GM21528 (cell line): Measurements from ENCODE around the gene MTRR.

Experiments
- ATAC-seq: cut with Tn5 transposase; IDR thresholded peaks from one replicate; pipeline ENCODE4 v1.9.1; 2021; ENCODE audit warnings: mild to moderate bottlenecking, moderate library complexity; ENCODE audit not compliant: unreplicated experiment, low FRiP score

MTRR gene

GRCh38 chr5:7894439-7894838 is 25.5 kb downstream of the MTRR start:
- ATAC-seq, result no peak

- peak; percentile 98 for ATAC-seq
Measured at GRCh38 chr5:7894860-7895259, 25.9 kb downstream of the MTRR start.

GRCh38 chr5:7897014-7897600 is 28.2 kb downstream of the MTRR start:
- no peak for ATAC-seq

- ATAC-seq, result no peak
Measured at GRCh38 chr5:7902201-7902600, 33.3 kb downstream of the MTRR start.

- no peak for ATAC-seq
Measured at GRCh38 chr5:7902666-7903625, 34.0 kb downstream of the MTRR start.

GRCh38 chr5:7904170-7904569 is 35.2 kb downstream of the MTRR start:
- ATAC-seq, result no peak

GRCh38 chr5:7907612-7908011 is 38.7 kb downstream of the MTRR start:
- ATAC-seq, result no peak

- ATAC-seq, result no peak
Measured at GRCh38 chr5:7908317-7908716, 39.4 kb downstream of the MTRR start.

GRCh38 chr5:7910738-7911428 is 41.9 kb downstream of the MTRR start:
- ATAC-seq, result peak; percentile 71

- peak; percentile 8 for ATAC-seq
Measured at GRCh38 chr5:7911429-7911771, 42.5 kb downstream of the MTRR start.

GRCh38 chr5:7916171-7916804 is 47.3 kb downstream of the MTRR start:
- ATAC-seq, result no peak

- no peak for ATAC-seq
Measured at GRCh38 chr5:7917130-7918123, 48.5 kb downstream of the MTRR start.

GRCh38 chr5:7925961-7926695 is 57.2 kb downstream of the MTRR start:
- ATAC-seq, result no peak

GRCh38 chr5:7926720-7927119 is 57.8 kb downstream of the MTRR start:
- no peak for ATAC-seq

GRCh38 chr5:7927466-7928375 is 58.8 kb downstream of the MTRR start:
- peak; percentile 85 for ATAC-seq

- no peak for ATAC-seq
Measured at GRCh38 chr5:7930011-7930410, 61.1 kb downstream of the MTRR start.

GRCh38 chr5:7941692-7942091 is 72.7 kb downstream of the MTRR start:
- ATAC-seq, result no peak

GRCh38 chr5:7947301-7947700 is 78.4 kb downstream of the MTRR start:
- no peak for ATAC-seq
